ENCODE measurements around the gene DDC.
"Not testable (repeated sequence)": the region's sequence is repeated elsewhere in the genome, so short reads cannot be mapped to it uniquely, and the experiment has no call there.

The DDC gene

DNA sequence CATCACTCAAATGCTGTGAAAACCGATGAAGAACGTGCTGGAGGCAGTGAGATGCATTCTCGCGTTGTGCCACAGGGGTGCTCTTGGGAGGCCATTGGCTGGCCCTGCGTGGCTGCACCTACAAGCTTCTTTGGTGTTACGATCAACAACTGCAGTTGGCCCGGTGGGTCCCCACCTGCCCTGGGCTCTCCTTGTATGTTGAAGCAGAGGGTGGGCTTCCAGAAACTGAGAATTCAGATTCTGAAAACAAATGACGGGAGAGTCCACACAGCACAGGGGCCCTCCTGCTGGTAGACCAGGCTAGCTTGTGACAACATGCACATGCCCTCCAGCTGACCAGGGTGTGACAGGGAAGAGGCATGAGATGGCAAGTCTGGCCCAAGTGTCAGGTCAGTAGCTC, 23.7 kb upstream of the DDC start:
- no peak for DNase-seq

DNA sequence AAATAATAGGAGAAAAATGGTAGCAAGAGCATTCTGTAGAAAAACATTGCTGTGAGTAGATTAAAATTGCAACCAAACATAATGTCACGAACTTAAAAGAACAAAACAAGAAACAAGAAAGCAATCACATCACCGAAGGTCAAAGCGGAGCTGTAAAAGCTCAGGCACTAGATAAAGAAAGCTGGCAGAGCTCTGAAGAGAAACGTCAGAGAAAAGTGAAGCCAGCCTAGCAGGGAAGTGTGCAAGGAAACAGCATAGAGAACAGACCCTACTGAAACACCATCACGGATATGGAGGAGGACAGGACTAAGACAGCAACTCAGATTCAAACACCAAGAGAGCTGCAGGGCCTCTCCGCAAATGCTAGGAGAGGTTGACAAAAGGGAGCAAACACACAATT, 22.5 kb upstream of the DDC start:
- no peak for DNase-seq

DNA sequence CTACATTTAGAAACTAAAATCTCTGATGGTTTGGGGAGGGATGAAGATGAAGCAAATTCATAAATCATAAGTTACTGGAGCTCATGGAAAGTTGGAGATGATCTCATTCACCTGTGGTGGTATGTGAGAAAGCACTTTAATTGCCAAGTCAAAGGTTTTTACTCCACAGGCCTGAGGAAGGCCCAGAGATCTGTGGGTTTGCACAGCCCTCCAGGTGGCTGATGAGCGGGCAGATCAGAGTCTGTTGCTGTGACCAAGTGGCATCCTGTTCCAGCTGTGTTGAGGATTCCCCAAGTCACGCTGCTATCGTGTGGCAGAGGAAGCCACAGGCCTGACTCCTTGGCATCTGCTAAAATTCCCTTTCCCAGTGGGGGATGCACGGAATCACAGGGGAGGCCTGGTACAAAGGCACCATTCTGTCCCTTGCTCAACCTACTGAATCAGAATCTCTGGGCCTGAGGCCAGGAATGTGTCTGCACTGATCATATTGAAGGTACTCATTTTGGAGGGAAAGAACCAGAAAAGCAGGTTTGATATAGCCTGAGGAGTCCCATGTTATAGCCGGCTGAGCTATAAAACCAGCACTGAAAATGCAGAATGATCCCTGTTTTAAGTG, 19.7 kb upstream of the DDC start:
- no peak for DNase-seq

DNA sequence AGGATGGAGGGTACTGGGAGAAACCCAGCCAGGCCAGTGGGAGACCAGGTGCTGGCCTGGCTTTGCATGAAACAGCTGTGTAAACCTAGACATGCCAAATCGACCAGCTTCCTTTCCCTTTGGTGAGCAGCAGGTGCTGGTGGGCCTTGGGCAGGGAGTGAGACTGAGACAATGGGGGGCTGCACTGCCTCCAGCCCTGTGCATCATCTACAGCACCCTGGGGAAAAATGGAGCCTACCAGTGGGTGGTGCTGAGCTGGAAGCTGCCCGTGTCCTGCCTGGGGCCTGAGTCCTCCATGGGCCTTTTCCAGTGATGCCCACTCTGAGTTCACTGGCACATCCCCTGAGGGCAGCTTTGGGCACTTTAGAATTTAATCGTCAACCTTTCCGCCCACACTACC, 19.2 kb upstream of the DDC start:
- no peak for DNase-seq

DNA sequence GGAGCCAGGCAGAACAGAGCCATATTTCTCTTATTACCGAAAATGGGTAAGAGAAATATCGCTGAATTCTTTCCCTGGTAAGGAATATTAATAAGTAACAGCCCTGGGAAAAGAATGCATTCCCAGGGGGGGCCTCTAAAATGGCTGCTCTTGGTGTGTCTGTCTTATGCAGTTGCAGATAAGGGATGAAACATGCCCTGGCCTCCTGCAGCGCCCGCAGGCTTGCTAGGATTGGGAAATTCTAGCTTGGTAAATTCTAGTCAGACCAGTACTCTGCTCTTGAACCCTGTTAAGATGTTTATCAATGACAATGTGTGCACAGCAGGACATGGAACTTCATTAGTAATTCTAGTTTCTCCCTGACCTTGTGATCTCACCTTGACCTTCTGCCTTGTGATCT, 18.1 kb upstream of the DDC start:
- DNase-seq, result not testable (repeated sequence)

DNA sequence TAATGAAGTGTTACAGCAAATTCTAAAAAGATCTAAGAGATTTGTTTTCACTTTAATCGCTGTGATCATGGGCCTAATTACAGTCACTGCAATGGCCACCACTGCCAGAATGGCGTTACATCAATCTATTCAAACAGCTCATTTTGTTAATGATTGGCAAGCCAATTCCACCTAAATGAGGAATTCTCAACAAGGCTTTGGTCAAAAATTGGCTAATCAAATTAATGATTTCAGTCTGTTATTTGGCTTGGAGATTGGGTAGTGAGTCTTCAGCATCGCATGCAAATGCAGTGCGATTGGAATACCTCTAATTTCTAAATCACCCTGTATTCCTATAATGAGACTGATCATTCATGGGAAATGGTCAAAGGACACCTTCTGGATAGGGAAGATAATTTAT, 17.1 kb upstream of the DDC start:
- DNase-seq, result not testable (repeated sequence)

DNA sequence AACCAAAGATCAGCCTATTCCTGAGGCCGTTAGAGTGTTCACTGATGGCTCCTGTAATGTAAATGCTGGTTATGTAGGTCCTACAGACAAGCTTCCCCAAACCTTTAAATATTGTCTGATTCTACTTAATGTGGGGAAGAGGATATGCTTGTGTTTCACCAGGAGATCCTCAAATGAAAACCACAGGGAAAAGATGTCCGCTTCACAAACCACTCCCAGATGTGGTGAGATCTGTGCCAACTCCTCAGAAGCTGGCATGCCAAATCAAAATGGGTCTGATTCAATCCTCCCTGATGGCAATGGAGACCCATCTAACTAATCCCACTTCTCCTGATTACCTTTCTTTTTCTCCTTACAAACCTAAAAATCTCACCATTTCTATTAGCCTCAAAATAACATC, 15.5 kb upstream of the DDC start:
- DNase-seq, result not testable (repeated sequence)

DNA sequence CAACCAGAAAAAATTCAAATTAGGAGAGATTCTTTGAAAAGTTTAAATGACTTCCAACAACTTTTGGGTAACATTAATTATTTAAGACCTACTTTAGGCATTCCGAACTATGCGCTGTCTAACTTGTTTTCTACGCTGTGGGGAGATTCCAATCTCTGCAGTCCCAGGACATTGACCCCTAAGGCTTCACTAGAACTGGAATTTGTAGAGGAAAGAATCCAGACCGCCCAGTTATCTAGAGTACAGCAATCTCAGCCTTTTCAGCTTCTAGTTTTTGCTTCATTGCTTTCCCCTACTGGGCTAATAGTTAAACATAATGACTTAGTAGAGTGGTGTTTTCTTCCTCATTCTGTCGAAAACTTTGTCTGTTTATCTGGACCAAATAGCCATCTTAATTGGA, 14.9 kb upstream of the DDC start:
- DNase-seq, result no peak

DNA sequence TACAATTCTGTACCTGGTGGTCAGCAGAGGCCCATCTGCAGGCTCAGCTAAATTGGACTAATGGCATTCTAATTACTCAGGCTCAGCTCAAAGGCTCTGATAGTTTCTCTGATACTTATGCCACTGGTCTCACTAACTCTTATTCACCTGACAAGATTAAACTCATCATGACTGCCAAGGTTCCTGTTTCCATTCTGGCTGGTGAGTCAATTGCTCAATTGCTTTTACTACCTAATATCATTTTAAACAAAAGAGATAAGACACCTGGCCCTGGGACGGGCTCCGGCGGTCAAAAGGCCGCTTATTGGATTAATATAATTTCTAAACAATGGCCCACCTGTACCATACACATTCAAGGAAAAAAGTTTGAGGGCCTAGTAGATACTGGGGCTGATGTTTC, 12.9 kb upstream of the DDC start:
- not testable (repeated sequence) for DNase-seq

DNA sequence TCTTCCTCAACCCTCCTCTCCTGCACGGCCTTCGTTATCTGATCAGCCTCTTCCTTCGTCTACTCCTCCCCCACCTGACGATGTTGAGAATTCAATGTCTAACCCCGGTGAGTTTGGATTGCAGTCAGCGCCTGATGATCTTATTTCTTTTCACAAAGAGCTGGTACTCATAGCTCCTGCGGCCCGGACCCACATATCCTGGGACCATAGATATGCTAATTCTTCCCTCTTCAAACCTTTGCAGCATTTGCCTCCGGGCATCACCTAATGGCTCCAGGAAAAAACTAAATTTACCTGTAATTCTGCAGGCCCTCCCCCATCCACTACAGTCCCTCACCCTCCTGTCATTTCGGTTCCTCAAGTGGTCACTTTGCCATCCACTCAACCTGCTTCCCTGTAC, 12.4 kb upstream of the DDC start:
- no peak for DNase-seq

DNA sequence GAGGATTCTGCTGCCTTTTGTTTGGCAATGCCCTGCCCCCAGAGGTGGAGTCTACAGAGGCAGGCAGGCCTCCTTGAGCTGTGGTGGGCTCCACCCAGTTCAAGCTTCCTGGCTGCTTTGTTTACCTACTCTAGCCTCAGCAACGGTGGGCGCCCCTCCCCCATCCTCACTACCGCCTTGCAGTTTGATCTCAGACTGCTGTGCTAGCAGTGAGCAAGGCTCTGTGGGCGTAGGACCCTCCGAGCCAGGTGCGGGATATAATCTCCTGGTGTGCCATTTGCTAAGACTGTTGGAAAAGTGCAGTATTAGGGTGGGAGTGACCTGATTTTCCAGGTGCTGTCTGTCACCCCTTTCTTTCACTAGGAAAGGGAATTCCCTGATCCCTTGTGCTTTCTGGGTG, 11.2 kb upstream of the DDC start:
- DNase-seq, result not testable (repeated sequence)

DNA sequence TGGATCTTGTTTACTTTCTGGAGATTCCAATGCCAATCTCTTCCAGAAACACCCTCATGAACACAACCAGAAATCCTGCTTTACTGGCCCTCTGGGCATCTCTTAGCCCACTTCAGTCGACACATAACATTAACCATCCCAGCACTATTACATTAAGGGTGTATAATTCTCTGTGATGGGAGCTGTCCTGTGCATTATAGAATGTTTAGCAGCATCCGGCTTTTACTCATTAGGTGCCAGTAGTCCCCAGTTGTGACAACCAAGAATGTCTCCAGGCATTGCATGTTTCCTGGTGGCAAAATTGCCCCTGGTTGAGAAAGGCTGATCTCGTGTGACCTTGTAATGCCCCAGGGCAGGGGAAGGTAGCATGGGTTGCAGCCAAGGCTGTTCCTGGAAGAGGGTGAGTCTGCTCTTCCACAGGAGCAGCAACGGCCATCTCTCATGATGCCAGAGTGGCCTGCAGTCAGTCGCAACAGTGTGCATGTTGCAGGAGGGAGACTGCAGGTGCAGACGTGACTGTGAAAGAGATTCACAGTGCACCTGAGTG, 2.6 kb upstream of the DDC start:
- no peak for DNase-seq

DNA sequence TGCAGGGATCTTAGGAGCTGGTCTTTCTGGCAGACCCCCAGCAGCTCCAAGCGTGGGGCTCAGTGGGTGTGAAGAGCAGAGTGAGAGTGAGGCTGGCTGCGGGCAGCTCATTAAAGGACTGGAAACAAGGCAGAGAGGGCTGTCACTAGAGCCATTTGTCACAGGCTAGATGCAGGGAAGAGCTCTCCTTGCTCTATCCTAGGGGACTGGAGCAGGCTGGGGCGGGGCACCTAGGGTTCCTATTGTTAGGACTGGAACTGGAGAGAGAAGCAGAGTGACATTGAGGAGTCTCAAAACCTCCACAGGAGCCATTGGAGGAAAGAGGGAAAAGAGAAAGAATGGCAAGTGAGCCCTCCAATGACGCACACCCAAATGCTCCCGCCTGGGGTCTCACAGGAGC, 772 bp upstream of the DDC start:
- DNase-seq, result no peak

DNA sequence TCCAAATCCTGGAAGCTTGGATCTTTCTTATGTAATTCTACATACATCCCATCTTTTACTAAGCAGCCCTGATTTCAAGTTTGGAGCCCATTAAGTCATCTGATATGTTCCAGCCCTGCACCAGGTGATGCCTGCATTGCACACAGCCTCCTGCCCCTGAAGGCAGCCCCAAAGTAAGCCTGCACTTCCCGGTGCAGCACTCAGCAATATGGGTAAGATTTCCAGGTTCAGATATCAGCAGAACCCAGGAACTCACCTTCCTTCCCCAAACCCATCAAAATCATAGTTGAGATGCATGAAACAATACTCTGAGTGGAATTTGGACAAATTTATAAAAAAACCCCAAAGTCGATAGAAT, 333 bp upstream of the DDC start:
- no peak for DNase-seq

DNA sequence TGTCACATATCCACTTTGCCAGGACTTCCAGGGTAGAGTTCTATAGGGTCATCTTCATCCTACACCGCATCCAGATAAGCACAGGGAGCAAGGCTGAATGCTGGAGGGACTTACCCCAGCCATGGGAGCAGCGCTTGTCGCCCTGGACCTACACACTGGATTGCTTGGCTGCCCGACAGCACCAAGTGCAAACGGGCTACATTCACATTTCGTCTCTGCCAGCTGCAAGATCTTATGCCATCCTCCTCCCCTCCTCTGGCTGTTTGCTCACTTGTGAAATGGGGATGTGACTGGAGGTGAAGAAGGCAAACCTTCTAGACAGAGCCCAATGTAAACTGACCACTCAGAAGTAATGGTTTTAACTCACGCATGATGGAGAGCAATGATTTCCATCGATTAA, 1.0 kb downstream of the DDC start:
- no peak for DNase-seq

DNA sequence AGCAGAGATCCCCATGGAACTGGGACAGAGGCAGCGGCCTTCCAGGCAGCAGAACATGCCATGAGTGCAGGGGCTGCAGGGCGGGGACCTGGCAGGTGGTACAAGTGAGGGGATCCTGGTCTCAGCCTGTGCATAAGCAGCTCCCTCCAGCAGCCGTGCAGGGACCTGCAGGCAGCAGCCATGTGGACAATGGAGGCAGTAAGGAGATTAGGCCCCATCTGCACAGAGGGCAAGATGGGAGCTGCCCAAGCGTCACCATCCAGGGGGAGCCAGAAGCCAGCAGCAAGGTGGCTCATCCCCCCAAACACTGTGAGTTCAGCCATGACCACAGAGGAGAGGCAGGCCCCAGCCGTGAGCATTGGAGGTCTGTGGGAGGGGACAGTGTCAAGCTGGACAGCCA, 3.1 kb downstream of the DDC start:
- DNase-seq, result no peak

DNA sequence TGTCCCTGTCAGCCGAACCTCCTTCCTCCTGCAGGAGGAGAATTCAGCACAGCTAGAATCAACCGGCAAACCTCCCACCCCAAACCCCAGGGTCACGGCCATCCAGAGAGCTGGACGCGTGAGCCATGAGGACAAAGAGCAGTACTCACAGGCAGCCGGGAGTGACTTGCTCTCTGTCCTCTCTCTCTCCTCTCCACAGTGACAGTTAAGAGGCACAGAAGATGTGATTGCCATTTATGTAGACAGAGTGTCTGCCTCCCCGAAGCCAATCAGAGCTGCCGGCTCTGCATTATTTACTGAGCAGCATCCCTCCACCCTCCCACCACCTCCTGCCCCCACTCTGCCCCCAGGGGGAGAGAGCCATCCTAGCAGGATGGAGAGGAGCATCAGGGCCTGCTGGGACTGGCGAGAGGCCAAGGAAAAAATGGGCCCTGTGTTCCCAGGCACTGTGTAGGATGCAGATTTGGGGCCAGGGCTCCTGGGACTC, 4.3 kb downstream of the DDC start:
- DNase-seq, result no peak

DNA sequence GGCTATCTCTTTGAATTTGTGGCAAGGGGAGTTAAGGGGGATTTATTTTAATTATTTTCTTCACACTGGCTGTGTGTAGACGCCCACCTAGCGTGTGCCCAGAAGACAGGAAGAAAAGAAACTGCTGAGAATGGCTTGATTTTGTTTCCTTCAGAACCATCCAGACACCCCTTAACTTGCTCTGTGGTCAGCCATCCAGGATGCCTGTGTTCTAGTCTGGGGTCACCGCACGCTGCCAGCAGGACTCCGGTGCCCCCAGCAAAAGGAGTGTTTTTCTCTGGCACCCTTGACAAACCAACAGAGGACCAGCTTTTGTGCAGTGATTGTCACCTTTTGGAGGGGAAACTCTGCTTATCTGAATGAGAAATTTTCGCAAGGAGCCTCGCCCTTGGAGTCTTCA, 5.3 kb downstream of the DDC start:
- no peak for DNase-seq

DNA sequence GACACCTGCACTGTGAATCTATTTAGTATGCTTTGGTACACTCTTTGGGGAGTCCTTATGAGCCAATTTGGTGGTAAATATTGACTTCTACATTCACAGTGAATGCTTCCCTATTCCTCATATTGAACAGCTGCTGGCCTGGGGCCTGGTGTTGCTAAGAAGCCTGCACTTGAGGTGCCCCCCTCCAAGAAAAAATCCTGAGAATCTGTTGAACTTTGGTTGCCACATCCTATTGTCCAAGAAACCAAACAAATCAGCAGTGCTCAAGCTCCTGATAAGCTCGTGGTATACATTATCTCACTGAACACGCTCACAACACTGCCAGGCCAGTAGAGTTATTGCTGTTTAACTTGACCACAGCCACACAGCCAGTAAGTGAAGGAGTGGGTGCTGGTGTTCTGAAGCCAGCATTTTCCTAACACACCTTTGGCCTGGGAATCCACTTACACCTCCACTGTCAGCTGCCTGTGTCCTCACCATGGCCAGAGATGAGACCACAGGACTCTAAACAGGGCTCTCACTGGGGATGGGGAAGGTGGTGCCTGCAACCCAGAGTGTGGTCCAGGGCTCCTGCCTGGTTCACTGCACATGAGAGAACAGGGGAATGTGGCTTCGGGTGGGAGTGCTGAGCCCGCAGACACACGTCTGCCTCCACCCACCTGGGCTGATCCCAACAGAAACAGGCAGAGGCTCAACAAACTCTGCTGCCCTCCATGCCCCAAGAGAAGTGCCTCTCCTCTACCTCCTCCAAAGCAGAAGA, 6.7 kb downstream of the DDC start:
- no peak for DNase-seq

DNA sequence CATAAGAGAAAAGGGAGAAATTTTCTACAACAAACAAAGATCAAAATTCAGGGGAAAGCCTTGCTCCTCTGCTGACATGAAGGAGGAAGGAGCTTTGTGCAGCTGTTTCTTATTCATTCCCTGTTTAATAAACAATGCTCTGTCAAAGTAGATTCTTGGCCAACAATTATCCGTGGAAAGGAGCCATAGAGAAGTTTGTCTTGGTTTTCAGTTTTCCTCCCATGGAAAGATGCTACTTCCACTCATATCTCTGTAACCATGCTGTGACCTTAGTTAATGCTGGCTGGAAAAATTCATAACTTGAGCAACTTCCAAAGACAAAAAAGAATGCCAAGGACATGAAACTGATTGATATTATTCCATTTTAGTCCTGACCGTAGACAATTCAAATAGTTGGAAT, 8.1 kb downstream of the DDC start:
- DNase-seq, result no peak

DNA sequence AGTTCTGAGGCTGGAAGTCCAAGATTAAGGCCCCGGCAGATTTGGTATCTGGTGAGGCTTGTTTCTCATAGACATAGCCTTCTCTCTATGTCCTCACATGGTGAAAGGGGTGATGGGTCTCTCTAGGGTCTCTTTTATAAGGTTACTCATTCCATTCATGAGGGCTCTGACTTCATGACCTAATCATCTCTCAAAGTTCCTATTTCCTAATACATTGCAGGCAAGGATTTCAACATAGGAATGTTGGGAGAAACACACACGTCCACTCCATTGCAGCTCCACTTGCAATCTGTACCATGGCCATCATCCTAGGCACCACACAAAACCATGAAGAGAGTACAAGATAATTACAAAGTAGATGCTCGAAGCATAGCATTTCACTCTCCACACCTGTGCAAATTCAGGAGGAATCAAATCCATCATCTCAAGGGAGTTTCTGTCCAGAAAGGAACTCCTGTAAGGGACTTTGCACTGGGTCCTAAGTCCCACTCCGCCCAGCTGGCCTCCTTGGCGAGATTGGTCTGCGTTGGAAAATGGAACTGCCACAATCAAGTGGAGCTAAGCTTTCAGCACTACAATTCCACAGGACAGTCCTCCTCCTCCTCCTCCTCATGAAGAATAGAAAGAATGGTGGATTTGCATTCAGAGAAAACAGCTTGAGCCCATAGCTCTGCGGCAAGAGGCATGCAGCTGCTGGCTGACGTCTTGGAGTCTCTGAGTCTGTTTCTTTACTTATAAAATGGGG, 8.8 kb downstream of the DDC start:
- no peak for DNase-seq

DNA sequence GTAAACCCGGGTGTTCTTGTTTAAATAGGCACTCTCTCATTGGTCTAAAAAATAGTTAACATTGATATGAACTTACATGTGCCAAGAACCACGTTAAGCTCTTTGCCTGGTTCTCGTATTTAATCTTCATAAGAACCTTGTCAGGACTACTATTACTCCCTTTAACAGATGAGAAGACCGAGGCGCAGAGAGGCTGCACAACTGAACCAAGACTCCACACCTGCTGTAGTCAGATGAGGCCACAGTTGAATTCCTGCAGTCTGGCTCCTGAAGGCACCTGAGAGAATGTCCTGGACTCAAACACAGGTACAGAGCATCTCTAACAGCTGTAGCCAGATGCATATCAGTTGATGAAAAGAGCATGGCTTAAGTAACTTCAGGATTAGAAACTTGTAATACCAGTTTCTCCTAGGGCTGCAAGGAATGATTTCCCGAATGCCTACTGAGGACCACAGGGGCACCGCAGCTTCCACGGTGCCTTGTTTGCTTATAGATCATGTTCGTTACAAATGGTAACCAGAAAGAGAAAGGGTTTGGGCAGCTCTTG, 9.5 kb downstream of the DDC start:
- DNase-seq, result no peak

DNA sequence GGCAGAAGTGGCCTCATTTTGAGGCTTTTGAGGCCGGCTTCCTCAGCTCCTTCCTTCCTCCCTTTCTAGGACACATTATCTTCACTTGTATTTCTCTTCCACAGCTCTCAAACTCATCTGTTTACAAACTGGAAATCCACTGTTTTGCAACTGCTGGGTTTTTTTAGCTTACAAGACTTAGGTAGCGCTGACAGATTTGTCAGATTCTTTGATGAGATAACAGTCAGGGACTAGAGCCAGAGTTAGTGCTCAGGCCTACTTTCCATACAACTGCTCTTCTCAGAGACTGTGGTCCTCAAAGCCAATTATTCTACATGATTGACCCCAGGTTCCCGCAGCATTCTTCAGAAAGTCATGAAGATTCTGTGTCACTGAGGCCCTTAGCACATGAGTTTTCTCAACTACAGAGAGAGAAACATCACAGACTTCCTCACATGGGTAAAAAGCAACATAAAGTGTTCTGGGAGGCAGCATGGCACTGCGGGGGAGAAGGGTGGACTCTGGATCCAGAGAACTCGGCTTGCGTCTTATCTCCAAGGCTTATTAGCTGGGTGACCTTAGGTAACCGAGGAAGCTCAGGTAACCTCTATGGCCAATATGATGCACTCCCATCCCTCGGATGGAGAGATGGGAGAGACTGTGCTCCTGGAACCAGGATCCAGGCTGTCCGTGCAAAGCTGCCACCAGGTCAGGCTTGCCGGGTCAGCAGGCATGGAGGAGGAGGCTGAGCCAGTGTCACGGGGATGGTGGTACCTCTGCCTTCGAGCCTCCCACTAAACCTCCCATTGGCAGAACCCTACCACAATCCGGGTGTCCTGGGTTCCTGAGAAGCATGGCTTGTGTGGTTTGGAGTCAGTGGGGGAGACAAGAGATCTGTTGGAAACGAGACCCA, 10.5 kb downstream of the DDC start:
- no peak for DNase-seq

Data from activated CD4-positive, alpha-beta T cell treated with anti-CD3 and anti-CD28 coated beads, Interleukin-2, amount 50 U/mL, for 1 hour (primary cell).